ENCODE data around the gene MYBPC2. TPM values are rescaled to one million over a fixed set of nuclear protein-coding genes. Genes with fewer than 3 reads are reported as not detected.

MYBPC2 gene
- total RNA-seq, 2 donors from 2014 or later, result not detected

DNA sequence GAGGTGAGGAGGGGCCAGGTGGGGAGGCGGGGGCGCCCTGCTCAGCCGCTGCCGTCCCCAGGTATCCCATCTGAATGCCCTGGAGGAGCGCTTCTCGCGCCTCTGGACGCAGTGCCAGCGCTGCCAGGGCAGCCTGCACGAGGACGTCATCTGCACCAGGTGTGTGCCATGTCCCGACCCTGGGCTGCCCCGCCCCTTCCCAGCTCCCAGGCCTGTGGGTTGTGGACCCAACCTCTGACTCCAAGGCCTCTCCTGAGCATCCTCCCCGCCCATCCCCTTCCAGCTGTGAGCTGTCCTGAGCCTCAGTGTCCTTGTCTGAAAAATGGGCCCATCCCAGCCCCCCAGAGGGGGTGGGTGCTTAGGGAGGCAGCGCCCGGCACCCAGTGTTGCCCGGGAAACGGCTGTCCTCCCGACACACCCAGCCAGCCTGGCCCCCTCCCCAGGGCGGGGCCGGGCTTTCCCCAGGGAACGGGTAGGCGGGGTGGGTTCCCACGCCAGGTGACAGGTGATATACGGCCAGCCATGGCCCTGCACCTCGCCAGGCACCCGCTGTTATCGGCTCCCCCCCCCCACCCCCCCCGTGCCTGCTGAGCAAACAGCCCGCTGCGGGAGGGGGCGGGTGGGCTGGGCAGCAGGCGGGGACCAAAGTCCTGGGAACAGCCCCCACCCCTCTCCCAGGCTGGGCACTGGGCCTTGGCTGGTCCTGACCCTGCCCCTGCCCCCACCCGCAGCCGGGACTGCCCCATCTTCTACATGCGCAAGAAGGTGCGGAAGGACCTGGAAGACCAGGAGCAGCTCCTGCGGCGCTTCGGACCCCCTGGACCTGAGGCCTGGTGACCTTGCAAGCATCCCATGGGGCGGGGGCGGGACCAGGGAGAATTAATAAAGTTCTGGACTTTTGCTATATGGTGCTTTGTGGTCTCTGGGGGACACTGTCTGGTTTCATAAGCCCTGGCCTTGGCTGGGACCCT lies 15.3 kb upstream of the MYBPC2 start:
- peak; percentile 68 for DNase-seq
- TF ChIP-seq, protein P1, sequence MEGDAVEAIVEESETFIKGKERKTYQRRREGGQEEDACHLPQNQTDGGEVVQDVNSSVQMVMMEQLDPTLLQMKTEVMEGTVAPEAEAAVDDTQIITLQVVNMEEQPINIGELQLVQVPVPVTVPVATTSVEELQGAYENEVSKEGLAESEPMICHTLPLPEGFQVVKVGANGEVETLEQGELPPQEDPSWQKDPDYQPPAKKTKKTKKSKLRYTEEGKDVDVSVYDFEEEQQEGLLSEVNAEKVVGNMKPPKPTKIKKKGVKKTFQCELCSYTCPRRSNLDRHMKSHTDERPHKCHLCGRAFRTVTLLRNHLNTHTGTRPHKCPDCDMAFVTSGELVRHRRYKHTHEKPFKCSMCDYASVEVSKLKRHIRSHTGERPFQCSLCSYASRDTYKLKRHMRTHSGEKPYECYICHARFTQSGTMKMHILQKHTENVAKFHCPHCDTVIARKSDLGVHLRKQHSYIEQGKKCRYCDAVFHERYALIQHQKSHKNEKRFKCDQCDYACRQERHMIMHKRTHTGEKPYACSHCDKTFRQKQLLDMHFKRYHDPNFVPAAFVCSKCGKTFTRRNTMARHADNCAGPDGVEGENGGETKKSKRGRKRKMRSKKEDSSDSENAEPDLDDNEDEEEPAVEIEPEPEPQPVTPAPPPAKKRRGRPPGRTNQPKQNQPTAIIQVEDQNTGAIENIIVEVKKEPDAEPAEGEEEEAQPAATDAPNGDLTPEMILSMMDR (IDR thresholded peaks at IDR 0.05), result no peak
- no peaks in the 10 kb centered on the region for H3K36me3 ChIP-seq
- peaks cover 5% of the 10 kb centered on the region for H3K4me1 ChIP-seq
- H3K9me3 ChIP-seq, result no peaks in the 10 kb centered on the region
- intact Hi-C loops (cut with DNase I), result no loop called here
- H3K27me3 ChIP-seq, result peaks cover 25% of the 10 kb centered on the region
- no peak overlapping the region for H3K4me3 ChIP-seq
- H3K9ac ChIP-seq (ENCODE audit: low read depth in 2 of 2, low read length in 2 of 2), result peak overlapping the region in 1 of 2 donors; percentile 43
- no peak overlapping the region for H3K27ac ChIP-seq

DNA sequence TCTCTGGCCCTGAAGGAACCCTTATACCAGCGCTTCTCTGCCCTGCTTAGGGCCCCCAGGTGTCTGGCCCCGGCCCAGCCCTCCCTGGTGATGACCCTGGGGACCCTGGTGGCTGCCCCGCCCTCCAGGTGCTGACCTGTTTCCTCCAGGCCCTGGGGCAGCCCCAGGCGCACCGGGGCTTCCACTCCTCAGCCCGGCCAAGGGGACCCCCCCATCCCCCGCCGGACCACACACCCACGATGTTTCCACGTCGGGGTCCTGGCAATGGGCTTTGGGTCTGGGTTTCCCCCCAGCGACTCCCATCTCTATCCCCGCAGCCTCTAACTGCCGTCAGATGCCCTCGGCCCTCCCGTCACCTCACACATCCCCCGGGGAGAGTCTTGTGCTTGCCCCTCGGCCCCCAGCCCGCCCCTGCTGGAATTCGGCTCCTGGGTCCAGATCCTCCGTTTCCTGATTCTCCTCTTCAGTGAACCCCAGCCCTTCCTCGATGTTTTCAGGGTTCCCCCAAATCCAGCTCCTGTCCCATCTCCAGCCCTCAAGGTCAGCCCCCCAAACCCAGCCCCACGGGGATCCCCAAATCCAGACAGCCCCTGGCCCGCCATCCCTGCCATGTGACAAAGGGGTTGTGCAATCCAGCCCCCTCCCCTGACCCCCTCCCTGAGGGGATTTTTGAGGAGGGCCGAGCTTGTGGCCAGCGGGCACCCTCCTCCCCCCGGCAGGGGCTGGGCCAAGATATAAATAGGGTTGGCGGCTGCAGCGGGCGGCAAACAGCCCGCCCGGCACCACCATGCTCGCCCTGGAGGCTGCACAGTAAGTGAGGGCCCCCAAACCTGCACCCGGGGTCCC lies 14.3 kb upstream of the MYBPC2 start, which contains the start of gene SPIB:
Gene SPIB, plus strand, starts transcription at position 763 of the 846 bp plus-strand sequence. Its CDS starts 25 bp downstream, at position 788.
- no peaks in the 10 kb centered on the region for H3K36me3 ChIP-seq
- H3K9me3 ChIP-seq, result no peaks in the 10 kb centered on the region
- H3K27me3 ChIP-seq, result peaks cover 25% of the 10 kb centered on the region
- DNase-seq, result no peak
- H3K27ac ChIP-seq, result no peak within 1 kb of the TSS
- TF ChIP-seq, protein P1 (IDR thresholded peaks at IDR 0.05), result no peak
- H3K4me1 ChIP-seq, result peaks cover 5% of the 10 kb centered on the region
- intact Hi-C loops (cut with DNase I), result no loop called here
- H3K4me3 ChIP-seq, result peak within 1 kb of the TSS; percentile 15
- H3K9ac ChIP-seq (ENCODE audit: low read depth in 2 of 2, low read length in 2 of 2), result peak within 1 kb of the TSS in 1 of 2 donors; percentile 43

DNA sequence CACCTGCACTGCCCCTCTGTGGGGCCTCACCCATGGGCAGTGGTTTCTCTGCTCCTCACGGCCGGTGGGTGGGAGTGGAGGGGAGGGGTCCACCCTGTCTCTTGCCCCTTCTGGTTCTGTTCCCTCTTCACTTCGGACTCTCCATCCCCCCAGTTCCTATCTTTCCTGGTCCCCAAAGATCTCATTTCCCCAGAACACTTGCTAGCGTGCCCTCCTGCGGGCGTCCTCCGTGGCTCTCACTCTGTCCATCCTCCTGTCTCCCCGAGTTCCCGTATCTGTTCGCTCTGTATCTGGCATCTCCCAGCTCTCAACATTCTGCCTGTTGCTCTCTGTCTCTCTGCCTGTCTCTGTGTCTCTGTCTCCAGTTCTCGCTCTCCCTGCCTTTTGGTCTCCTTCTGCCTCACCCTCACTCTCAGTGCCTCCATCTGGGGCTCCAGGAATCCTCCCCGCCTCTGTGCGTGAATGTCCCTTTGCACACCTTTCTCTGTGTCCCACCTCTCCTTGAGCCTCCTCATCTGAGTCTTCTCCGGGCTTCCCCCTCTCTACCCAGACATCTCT lies 13.6 kb upstream of the MYBPC2 start:
- Histone ChIP-seq H3K9me3 (no peaks in the 10 kb centered on the region), H3K9ac (ENCODE audit: low read depth in 2 of 2, low read length in 2 of 2) (no peak overlapping the region), H3K4me3 (peak overlapping the region; percentile 15), H3K27ac (no peak overlapping the region), H3K27me3 (peaks cover 25% of the 10 kb centered on the region), H3K36me3 (no peaks in the 10 kb centered on the region), H3K4me1 (peaks cover 5% of the 10 kb centered on the region)
- intact Hi-C loops (cut with DNase I), result no loop called here
- TF ChIP-seq, protein P1 (IDR thresholded peaks at IDR 0.05), result no peak
- DNase-seq, result no peak

DNA sequence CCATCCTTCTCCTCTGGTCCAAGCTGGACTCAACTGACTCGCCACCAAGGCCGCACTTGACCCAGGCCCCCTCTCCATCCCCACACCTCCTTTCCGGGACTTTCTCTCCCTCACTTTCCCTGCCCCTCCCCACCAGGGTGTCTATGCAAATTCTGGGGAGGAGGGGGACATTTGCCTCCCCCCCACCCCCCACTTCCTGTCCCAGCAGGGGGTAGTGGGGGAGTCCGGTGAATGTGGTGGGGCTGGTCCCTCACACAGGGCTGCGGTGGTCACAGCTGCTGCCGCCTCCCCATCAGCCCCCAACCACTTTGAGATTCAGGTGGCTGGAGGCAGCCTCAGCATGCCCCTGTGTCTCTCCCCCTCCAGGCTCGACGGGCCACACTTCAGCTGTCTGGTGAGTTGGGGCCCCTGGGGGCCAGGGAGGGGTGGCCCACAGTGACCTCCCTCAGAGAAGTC lies 13.1 kb upstream of the MYBPC2 start:
- peak overlapping the region; percentile 15 for H3K4me3 ChIP-seq
- H3K27ac ChIP-seq, result no peak overlapping the region
- DNase-seq, result no peak

More for the DNA sequence above, 13.1 kb upstream of the MYBPC2 start:
- no peaks in the 10 kb centered on the region for H3K36me3 ChIP-seq
- peaks cover 5% of the 10 kb centered on the region for H3K4me1 ChIP-seq
- TF ChIP-seq, protein P1 (IDR thresholded peaks at IDR 0.05), result no peak
- peaks cover 25% of the 10 kb centered on the region for H3K27me3 ChIP-seq
- no peak overlapping the region for H3K9ac ChIP-seq (ENCODE audit: low read depth in 2 of 2, low read length in 2 of 2)
- intact Hi-C loops (cut with DNase I), result no loop called here
- H3K9me3 ChIP-seq, result no peaks in the 10 kb centered on the region

Data from colonic mucosa (tissue), 4 donors.